Upper lobe of right lung (tissue), 1 donor: Measurements from ENCODE around the gene CXCL5. TPM values are rescaled to one million over a fixed set of nuclear protein-coding genes. Genes with fewer than 3 reads are reported as not detected.
"Not testable (repeated sequence)": the region's sequence is repeated elsewhere in the genome, so short reads cannot be mapped to it uniquely, and the experiment has no call there.

Source experiments
- ATAC-seq: fragments of 200-7000 bp; cut with Tn5 transposase; one replicate; pipeline ENCODE4 v1.9.1; 2020; ENCODE audit warnings: mild to moderate bottlenecking, moderate library complexity
- DNase-seq: peaks from one replicate; pipeline ENCODE4 v3.0.0-alpha.2; 2020
- H3K27ac ChIP-seq: fragments of 200-600 bp; one replicate; pipeline ENCODE4 v1.8.0; 2022
- H3K27me3 ChIP-seq: fragments of 200-600 bp; one replicate; pipeline ENCODE4 v1.8.0; 2022; ENCODE audit warnings: mild to moderate bottlenecking
- H3K36me3 ChIP-seq: fragments of 200-600 bp; one replicate; pipeline ENCODE4 v1.8.0; 2022
- H3K4me1 ChIP-seq: fragments of 200-600 bp; one replicate; pipeline ENCODE4 v1.8.0; 2022
- H3K4me3 ChIP-seq: fragments of 200-600 bp; one replicate; pipeline ENCODE4 v1.8.0; 2022; ENCODE audit warnings: mild to moderate bottlenecking
- H3K9me3 ChIP-seq: fragments of 200-600 bp; one replicate; pipeline ENCODE4 v1.8.0; 2022
- intact Hi-C: fragments of 100-400 bp; cut with DNase I; formaldehyde crosslinking; loops from one replicate; pipeline ENCODE4 v1.11.0; 2022
- total RNA-seq: library from RNA; stranded (reverse); fragmentation: NEBNext Ultra II Directional; extraction: Animal tissue kit (Norgen Biotek cat#: 25700); gene quantifications from one replicate; pipeline ENCODE4 v1.2.1, GENCODE V29; 2021
- TF ChIP-seq, protein P1 (sequence below): fragments of 200-600 bp; IDR thresholded peaks from one replicate; pipeline ENCODE4 v1.8.0; 2022; ENCODE audit warnings: antibody characterized with exemption
- donor health status: DM: no; HTN: yes; CAD: no; lungs with severe emphysema.

The CXCL5 gene
- total RNA-seq, 1 donor from 2014 or later = 7.2 TPM

DNA sequence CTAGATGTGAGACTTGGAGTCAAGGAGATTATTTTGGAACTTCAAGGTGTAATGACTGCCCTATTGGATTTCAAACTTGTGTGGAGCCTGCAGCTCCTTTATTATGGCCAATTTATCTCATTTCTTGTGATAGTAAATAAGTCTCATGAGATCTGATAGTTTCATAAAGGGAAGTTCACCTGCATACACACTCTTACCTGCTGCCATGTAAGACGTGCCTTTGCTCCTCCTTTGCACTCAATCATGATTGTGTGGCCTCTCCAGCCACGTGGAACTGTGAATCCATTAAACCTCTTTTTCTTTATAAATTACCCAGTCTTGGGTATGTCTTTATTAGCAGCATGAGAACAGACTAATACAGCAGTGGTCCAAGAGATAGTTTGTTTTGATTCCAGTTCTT, 35.8 kb downstream of the CXCL5 start:
- ATAC-seq = no peak
- TF ChIP-seq, protein P1, sequence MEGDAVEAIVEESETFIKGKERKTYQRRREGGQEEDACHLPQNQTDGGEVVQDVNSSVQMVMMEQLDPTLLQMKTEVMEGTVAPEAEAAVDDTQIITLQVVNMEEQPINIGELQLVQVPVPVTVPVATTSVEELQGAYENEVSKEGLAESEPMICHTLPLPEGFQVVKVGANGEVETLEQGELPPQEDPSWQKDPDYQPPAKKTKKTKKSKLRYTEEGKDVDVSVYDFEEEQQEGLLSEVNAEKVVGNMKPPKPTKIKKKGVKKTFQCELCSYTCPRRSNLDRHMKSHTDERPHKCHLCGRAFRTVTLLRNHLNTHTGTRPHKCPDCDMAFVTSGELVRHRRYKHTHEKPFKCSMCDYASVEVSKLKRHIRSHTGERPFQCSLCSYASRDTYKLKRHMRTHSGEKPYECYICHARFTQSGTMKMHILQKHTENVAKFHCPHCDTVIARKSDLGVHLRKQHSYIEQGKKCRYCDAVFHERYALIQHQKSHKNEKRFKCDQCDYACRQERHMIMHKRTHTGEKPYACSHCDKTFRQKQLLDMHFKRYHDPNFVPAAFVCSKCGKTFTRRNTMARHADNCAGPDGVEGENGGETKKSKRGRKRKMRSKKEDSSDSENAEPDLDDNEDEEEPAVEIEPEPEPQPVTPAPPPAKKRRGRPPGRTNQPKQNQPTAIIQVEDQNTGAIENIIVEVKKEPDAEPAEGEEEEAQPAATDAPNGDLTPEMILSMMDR = no peak
- DNase-seq = no peak
- Histone ChIP-seq H3K27me3 (no peaks in the 10 kb centered on the region), H3K9me3 (no peaks in the 10 kb centered on the region), H3K4me3 (no peak overlapping the region), H3K4me1 (no peaks in the 10 kb centered on the region), H3K36me3 (no peaks in the 10 kb centered on the region), H3K27ac (no peak overlapping the region)
- intact Hi-C loops = no loop called here

DNA sequence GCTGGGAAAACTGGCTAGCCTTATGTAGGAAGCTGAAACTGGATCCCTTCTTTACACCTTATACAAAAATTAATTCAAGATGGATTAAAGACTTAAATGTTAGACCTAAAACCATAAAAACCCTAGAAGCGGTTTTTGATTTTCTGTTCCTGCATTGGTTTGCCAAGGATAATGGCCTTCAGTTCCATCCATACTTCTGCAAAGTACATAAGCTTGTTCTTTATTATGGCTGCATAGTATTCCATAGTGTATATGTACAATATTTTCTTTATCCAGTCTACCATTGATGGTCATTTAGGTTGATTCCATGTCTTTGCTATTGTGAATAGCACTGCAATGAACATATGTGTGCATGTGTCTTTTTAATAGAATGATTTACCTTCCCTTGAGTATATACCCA, 39.4 kb downstream of the CXCL5 start:
- H3K4me1 ChIP-seq, H3K36me3 ChIP-seq, H3K27me3 ChIP-seq, intact Hi-C loops, H3K27ac ChIP-seq, H3K9me3 ChIP-seq, ATAC-seq, H3K4me3 ChIP-seq, DNase-seq: not testable (repeated sequence)

- intact Hi-C loops = no loop called here
- H3K36me3 ChIP-seq = no peaks in the 10 kb centered on the region
- no peaks in the 10 kb centered on the region for H3K27me3 ChIP-seq
- DNase-seq (no peak), ATAC-seq (no peak)
- no peaks in the 10 kb centered on the region for H3K9me3 ChIP-seq
- TF ChIP-seq, protein P1 = no peak
- H3K4me3 ChIP-seq = no peak overlapping the region
- no peak overlapping the region for H3K27ac ChIP-seq
- no peaks in the 10 kb centered on the region for H3K4me1 ChIP-seq
Measured at GRCh38 chr4:73952352-73952751, 46.1 kb downstream of the CXCL5 start.

DNA sequence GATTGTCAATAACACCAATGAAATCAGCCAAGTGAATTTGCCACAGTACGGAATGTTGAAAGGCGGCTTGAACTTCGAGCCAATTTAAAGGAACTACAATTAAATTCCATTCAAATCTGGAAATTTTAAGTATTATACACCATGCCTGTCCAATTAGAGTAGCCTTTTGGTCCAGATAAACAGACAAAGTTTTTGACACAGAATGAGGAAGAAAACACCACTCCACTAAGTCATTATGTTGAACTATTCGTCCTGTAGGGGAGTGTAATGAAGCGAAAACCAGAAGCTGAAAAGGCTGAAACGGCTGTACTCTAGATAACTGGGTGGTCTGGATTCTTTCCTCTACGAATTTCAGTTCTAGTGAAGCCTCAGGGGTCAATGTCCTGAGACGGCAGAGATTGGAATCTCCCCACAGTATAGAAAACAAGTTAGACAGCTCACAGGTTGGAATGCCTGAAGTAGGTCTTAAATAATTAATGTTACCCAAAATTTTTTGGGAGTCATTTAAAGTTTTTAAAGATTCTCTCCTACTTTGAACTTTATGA, 48.0 kb downstream of the CXCL5 start:
- H3K27ac ChIP-seq, H3K36me3 ChIP-seq, intact Hi-C loops, H3K4me1 ChIP-seq, DNase-seq, H3K27me3 ChIP-seq, H3K9me3 ChIP-seq, H3K4me3 ChIP-seq, ATAC-seq: not testable (repeated sequence)

- no peak for ATAC-seq
- Histone ChIP-seq H3K4me1 (peaks cover 11% of the 10 kb centered on the region), H3K36me3 (no peaks in the 10 kb centered on the region), H3K4me3 (no peak overlapping the region), H3K27ac (no peak overlapping the region), H3K9me3 (no peaks in the 10 kb centered on the region), H3K27me3 (peaks cover 8% of the 10 kb centered on the region)
- TF ChIP-seq, protein P1 = no peak
- no peak for DNase-seq
- intact Hi-C loops = no loop called here
Measured at GRCh38 chr4:73948990-73949706, 49.3 kb downstream of the CXCL5 start.

- no peaks in the 10 kb centered on the region for H3K9me3 ChIP-seq
- peaks cover 14% of the 10 kb centered on the region for H3K4me1 ChIP-seq
- H3K27me3 ChIP-seq = peaks cover 16% of the 10 kb centered on the region
- ATAC-seq (no peak), DNase-seq (no peak)
- no peaks in the 10 kb centered on the region for H3K36me3 ChIP-seq
- TF ChIP-seq, protein P1 = no peak
- H3K4me3 ChIP-seq = no peak overlapping the region
- no peak overlapping the region for H3K27ac ChIP-seq
- intact Hi-C loops = no loop called here
Measured at GRCh38 chr4:73948291-73948690, 50.2 kb downstream of the CXCL5 start.
